HCT116 (cell line): ENCODE results near the gene CHCHD3. TPM values are rescaled to one million over a fixed set of nuclear protein-coding genes. Genes with fewer than 3 reads are reported as not detected.

ENCODE experiments used
- ATAC-seq: fragments of 200-7000 bp; cut with Tn5 transposase; 2 replicates; pipeline ENCODE4 v1.9.1; 2020; ENCODE audit warnings: mild to moderate bottlenecking, moderate library complexity
- BruUV-seq: library from RNA; stranded (reverse); fragments of 400-500 nt; replicated peaks from 2 replicates; lab custom pipeline; 2021; lab: Mats Ljungman, UMichigan
- CTCF ChIA-PET: fragments of 300-600 bp; sonication (Branson Sonifier 250); formaldehyde crosslinking; loops from one replicate; lab custom pipeline; 2021; ENCODE audit warnings: antibody characterized with exemption; lab: Charles Lee
- POLR2A ChIA-PET: fragments of 300-600, 350-600 bp; sonication (Branson Sonifier 250); formaldehyde crosslinking; loops from one replicate; lab custom pipeline; 2021; ENCODE audit warnings: antibody characterized with exemption; lab: Charles Lee
- RAD21 ChIA-PET, 2 experiments: fragments of 300-600 bp; sonication (Branson Sonifier 250); formaldehyde crosslinking; loops; one replicate each; lab custom pipeline; 2023; ENCODE audit warnings: low total read pairs in 2 of 2; ENCODE audit not compliant: uncharacterized antibody in 2 of 2, unreplicated experiment in 2 of 2, low non-redundant PET in 1 of 2; lab: Charles Lee
- DNase-seq: peaks from one replicate; pipeline ENCODE4 v3.0.0-alpha.2; 2010; ENCODE audit warnings: low read depth, low spot score
- H2AFZ ChIP-seq: fragments of 200-600 bp; shearing (Covaris generic), sonication (generic); 2 replicates; pipeline ENCODE4 v1.6.1; 2017; ENCODE audit warnings: low read depth, mixed run types, mixed read lengths, antibody characterized with exemption, low read length; ENCODE audit not compliant: poor library complexity, severe bottlenecking
- H3K27ac ChIP-seq: 2 replicates; pipeline ENCODE4 v1.5.1; 2012; ENCODE audit warnings: low read depth, low read length
- H3K27me3 ChIP-seq: fragments of 200-600 bp; sonication (generic); 2 replicates; pipeline ENCODE4 v1.6.1; 2016; ENCODE audit warnings: mixed run types, low read length, mixed read lengths; ENCODE audit not compliant: insufficient read depth
- H3K36me3 ChIP-seq, 2 experiments: fragments of 200-500 bp in 1 of 2; fragments of 200-600 bp in 1 of 2; sonication (Bioruptor generic) in 1 of 2; sonication (generic) in 1 of 2; 2 replicates each; pipeline versions ENCODE4 v1.5.1 to v1.6.1; 2014 to 2016; ENCODE audit warnings: low read length in 2 of 2, inconsistent platforms in 1 of 2, mixed read lengths in 1 of 2, mixed run types in 1 of 2; ENCODE audit not compliant: insufficient read depth in 2 of 2, control insufficient read depth in 1 of 2
- H3K4me1 ChIP-seq, 2 experiments: fragments of 200-600 bp in 1 of 2; sonication (generic) in 1 of 2; 2 replicates each; pipeline versions ENCODE4 v1.5.1 to v1.6.1; 2012 to 2017; ENCODE audit warnings: low read length in 2 of 2, inconsistent platforms in 1 of 2, mild to moderate bottlenecking in 1 of 2, mixed read lengths in 1 of 2, mixed run types in 1 of 2, moderate library complexity in 1 of 2; ENCODE audit not compliant: insufficient read depth in 2 of 2, control insufficient read depth in 1 of 2
- H3K4me2 ChIP-seq: fragments of 200-600 bp; sonication (generic); 2 replicates; pipeline ENCODE4 v1.6.1; 2017; ENCODE audit warnings: mixed run types, low read length, mixed read lengths
- H3K4me3 ChIP-seq, 2 experiments: fragments of 200-600 bp in 1 of 2; sonication (generic) in 1 of 2; replicated peaks in 1 of 2; 2 replicates each; pipeline ENCODE4 v1.5.1; 2011 to 2016; ENCODE audit warnings: low read length in 2 of 2, control low read depth in 1 of 2, low read depth in 1 of 2, mild to moderate bottlenecking in 1 of 2, mixed read lengths in 1 of 2, mixed run types in 1 of 2
- H3K79me2 ChIP-seq: fragments of 200-600 bp; sonication (generic); 2 replicates; pipeline ENCODE4 v1.6.1; 2017; ENCODE audit warnings: mild to moderate bottlenecking, mixed run types, low read length, moderate library complexity, mixed read lengths; ENCODE audit not compliant: insufficient read depth
- H3K9ac ChIP-seq: fragments of 200-600 bp; sonication (generic); 2 replicates; pipeline ENCODE4 v1.6.1; 2016; ENCODE audit warnings: low read length, mixed read lengths
- H3K9me2 ChIP-seq: fragments of 200-600 bp; sonication (generic), shearing (Covaris generic); 2 replicates; pipeline ENCODE4 v1.6.1; 2017; ENCODE audit warnings: mixed run types, mild to moderate bottlenecking, moderate library complexity; ENCODE audit not compliant: insufficient read depth
- H3K9me3 ChIP-seq, 2 experiments: fragments of 200-500 bp in 1 of 2; fragments of 200-600 bp in 1 of 2; sonication (Bioruptor generic) in 1 of 2; sonication (generic) in 1 of 2; 2 replicates each; pipeline ENCODE4 v1.6.1; 2014 to 2017; ENCODE audit warnings: low read length in 2 of 2, mixed read lengths in 2 of 2, inconsistent platforms in 1 of 2, low read depth in 1 of 2, mild to moderate bottlenecking in 1 of 2, mixed run types in 1 of 2, moderate library complexity in 1 of 2; ENCODE audit not compliant: control insufficient read depth in 1 of 2, insufficient read depth in 1 of 2
- H4K20me1 ChIP-seq: fragments of 200-600 bp; sonication (generic), shearing (Covaris generic); 2 replicates; pipeline ENCODE4 v1.6.1; 2017; ENCODE audit warnings: mixed run types, mild to moderate bottlenecking, moderate library complexity; ENCODE audit not compliant: insufficient read depth
- CTCF ChIP-seq, 3 experiments: fragments of 200-600 bp in 1 of 3; sonication (generic) in 1 of 3; IDR thresholded peaks in 2 of 3; conservative IDR thresholded peaks in 1 of 3; 2 replicates each; pipeline ENCODE4 v1.5.1; 2012 to 2017; ENCODE audit warnings: low read depth in 2 of 3, low read length in 2 of 3, antibody characterized with exemption in 1 of 3, borderline replicate concordance in 1 of 3, control low read depth in 1 of 3, mild to moderate bottlenecking in 1 of 3, mixed read lengths in 1 of 3, mixed run types in 1 of 3, moderate library complexity in 1 of 3; ENCODE audit not compliant: insufficient read depth in 1 of 3
- EGR1 ChIP-seq: IDR thresholded peaks from 2 replicates; pipeline ENCODE4 v1.6.1; 2012; ENCODE audit warnings: low read depth
- EZH2phosphoT487 ChIP-seq: fragments of 200-600 bp; IDR thresholded peaks from 2 replicates; pipeline ENCODE4 v1.6.1; 2018; ENCODE audit warnings: antibody characterized with exemption, borderline replicate concordance
- FOSL1 ChIP-seq: IDR thresholded peaks from 2 replicates; pipeline ENCODE4 v1.6.1; 2012; ENCODE audit warnings: low read depth
- POLR2A ChIP-seq: IDR thresholded peaks from 2 replicates; pipeline ENCODE4 v1.7.0; 2011; ENCODE audit warnings: borderline replicate concordance; ENCODE audit not compliant: insufficient read depth, insufficient read length; ENCODE audit errors: extremely low read depth
- RAD21 ChIP-seq: IDR thresholded peaks from 2 replicates; pipeline ENCODE4 v1.6.1; 2012; ENCODE audit warnings: low read depth, mild to moderate bottlenecking
- REST ChIP-seq: IDR thresholded peaks from 2 replicates; pipeline ENCODE4 v1.6.1; 2012; ENCODE audit warnings: low read depth
- SRF ChIP-seq: IDR thresholded peaks from 2 replicates; pipeline ENCODE4 v1.6.1; 2012; ENCODE audit warnings: low read depth
- ZFX ChIP-seq: fragments of 450-650 bp; IDR thresholded peaks from 2 replicates; pipeline ENCODE4 v1.6.1; 2017
- ZNF274 ChIP-seq: fragments of 200-500 bp; sonication (Bioruptor generic); IDR thresholded peaks from 2 replicates; pipeline ENCODE4 v1.6.1; 2014; ENCODE audit warnings: mild to moderate bottlenecking, low read depth, low read length, inconsistent platforms
- intact Hi-C: fragments of 100-400 bp; cut with micrococcal nuclease; formaldehyde crosslinking; loops from 2 replicates; pipeline ENCODE4 v1.10.0; 2022
- total RNA-seq: library from RNA; stranded (reverse); gene quantifications from one replicate; pipeline ENCODE4 v1.2.1, GENCODE V29; 2021; ENCODE audit not compliant: unreplicated experiment

CHCHD3 gene
- total RNA-seq, 1 experiment from 2014 or later = 73.5 TPM

- TF ChIP-seq REST = no peak
Observed at GRCh38 chr7:132759482-132760243, 322.2 kb downstream of the CHCHD3 start (continued).

GRCh38 chr7:132758986-132759385 lies 322.9 kb downstream of the CHCHD3 start:
- intact Hi-C loops = no loop called here
- H3K9me3 ChIP-seq = no peaks in the 10 kb centered on the region
- no peaks in the 10 kb centered on the region for H3K9me2 ChIP-seq
- CTCF ChIA-PET = no interaction called here
- H3K4me2 ChIP-seq = no peak overlapping the region
- ATAC-seq = no peak
- H3K79me2 ChIP-seq = no peaks in the 10 kb centered on the region
- no peaks in the 10 kb centered on the region for H3K36me3 ChIP-seq
- H3K27me3 ChIP-seq = no peaks in the 10 kb centered on the region
- no peak for DNase-seq
- TF ChIP-seq RAD21 (no peak), EGR1 (no peak), POLR2A (no peak), FOSL1 (no peak), SRF (no peak), ZFX (no peak), EZH2phosphoT487 (no peak), CTCF (IDR thresholded peaks at IDR 0.05 in 2 of 3, conservative IDR thresholded peaks at IDR 0.05 in 1 of 3; ENCODE audit: borderline replicate concordance in 1 of 3, insufficient read depth in 1 of 3, low read depth in 2 of 3, low read length in 2 of 3) (no peak), ZNF274 (no peak)
- no peaks in the 10 kb centered on the region for H4K20me1 ChIP-seq
- BruUV-seq = no TSS peak
- POLR2A ChIA-PET = no interaction called here
- H2AFZ ChIP-seq = no peak overlapping the region
- no peak overlapping the region for H3K27ac ChIP-seq
- H3K9ac ChIP-seq = no peak overlapping the region
- no peaks in the 10 kb centered on the region for H3K4me1 ChIP-seq
- H3K4me3 ChIP-seq = no peak overlapping the region
- RAD21 ChIA-PET = no interaction called here
